WTC11 (cell line): ENCODE results near the gene FAM107B.

Experiments used
- ETV6 ChIP-seq: sonication (generic); formaldehyde crosslinking; IDR thresholded peaks from 2 replicates; pipeline ENCODE4 v1.8.1; 2022; ENCODE audit warnings: mild to moderate bottlenecking, missing genetic modification reagents
- NR3C1 ChIP-seq: sonication (generic); formaldehyde crosslinking; conservative IDR thresholded peaks from 2 replicates; pipeline ENCODE4 v1.8.1; 2023; ENCODE audit warnings: low read depth, mild to moderate bottlenecking, missing genetic modification reagents
- SMAD4 ChIP-seq: sonication (generic); formaldehyde crosslinking; IDR thresholded peaks from 2 replicates; pipeline ENCODE4 v1.8.0; 2022; ENCODE audit warnings: mild to moderate bottlenecking, missing genetic modification reagents
- TF ChIP-seq, protein P1 (sequence below): sonication (generic); formaldehyde crosslinking; IDR thresholded peaks from 2 replicates; pipeline ENCODE4 v1.8.0; 2022; ENCODE audit warnings: mild to moderate bottlenecking, missing genetic modification reagents
- TF ChIP-seq, protein P2 (sequence below): sonication (generic); formaldehyde crosslinking; IDR thresholded peaks from 2 replicates; pipeline ENCODE4 v1.8.1; 2023; ENCODE audit warnings: mild to moderate bottlenecking, missing genetic modification reagents, moderate library complexity
- TF ChIP-seq, protein P3 (sequence below): fragments of 200-600 bp; IDR thresholded peaks from 2 replicates; pipeline ENCODE4 v1.8.0; 2022; ENCODE audit warnings: antibody characterized with exemption
- TF ChIP-seq, protein P4 (sequence below): sonication (generic); formaldehyde crosslinking; IDR thresholded peaks from 2 replicates; pipeline ENCODE4 v1.8.0; 2022; ENCODE audit warnings: missing genetic modification reagents

DNA sequence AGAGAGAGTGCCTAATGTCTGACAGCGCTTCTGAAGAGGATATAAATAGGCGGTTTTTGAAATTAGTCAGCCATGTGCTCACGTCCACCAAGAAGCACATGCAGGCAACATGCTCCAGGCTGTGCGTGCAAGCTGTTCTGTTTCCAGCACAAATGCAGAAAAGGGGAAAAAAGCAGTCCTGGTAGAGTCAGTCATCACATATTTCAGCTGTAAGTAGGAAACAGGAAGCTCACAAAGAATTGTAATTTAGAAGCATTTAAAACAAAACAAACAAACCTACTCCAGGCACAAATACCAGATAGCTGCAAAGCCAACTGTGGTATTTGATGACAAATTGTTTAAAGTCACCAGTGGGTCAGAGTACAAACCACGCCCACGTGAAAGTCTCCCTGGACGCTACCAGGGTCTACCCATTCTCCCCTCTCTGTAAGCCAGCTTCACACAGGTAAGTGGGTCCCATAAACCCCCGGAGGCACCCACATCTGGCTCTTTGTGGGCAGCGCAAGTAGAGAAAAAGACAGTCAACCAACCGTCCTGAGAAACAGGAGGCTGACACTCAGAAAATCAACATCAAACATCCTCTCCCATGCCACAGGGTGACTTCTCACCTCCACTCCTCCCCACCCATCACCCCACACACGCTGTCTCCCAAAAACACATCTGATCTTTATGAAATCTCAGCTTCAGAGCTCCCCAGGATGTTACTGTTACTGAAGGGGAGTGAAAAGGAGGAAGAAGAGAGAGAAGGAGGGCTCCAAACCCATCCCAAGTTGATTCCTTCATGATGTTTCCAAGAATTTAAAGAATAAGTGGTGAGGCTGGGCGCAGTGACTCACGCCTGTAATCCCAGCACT is 186.4 kb downstream of the FAM107B start:
- TF ChIP-seq, protein P1, sequence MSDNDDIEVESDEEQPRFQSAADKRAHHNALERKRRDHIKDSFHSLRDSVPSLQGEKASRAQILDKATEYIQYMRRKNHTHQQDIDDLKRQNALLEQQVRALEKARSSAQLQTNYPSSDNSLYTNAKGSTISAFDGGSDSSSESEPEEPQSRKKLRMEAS (CRISPR knock-in tag) = no peak
- TF ChIP-seq NR3C1 (CRISPR knock-in tag) (no peak), SMAD4 (CRISPR knock-in tag) (no peak), ETV6 (CRISPR knock-in tag) (no peak)
- TF ChIP-seq, protein P2, sequence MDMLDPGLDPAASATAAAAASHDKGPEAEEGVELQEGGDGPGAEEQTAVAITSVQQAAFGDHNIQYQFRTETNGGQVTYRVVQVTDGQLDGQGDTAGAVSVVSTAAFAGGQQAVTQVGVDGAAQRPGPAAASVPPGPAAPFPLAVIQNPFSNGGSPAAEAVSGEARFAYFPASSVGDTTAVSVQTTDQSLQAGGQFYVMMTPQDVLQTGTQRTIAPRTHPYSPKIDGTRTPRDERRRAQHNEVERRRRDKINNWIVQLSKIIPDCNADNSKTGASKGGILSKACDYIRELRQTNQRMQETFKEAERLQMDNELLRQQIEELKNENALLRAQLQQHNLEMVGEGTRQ = no peak
- TF ChIP-seq, protein P3, sequence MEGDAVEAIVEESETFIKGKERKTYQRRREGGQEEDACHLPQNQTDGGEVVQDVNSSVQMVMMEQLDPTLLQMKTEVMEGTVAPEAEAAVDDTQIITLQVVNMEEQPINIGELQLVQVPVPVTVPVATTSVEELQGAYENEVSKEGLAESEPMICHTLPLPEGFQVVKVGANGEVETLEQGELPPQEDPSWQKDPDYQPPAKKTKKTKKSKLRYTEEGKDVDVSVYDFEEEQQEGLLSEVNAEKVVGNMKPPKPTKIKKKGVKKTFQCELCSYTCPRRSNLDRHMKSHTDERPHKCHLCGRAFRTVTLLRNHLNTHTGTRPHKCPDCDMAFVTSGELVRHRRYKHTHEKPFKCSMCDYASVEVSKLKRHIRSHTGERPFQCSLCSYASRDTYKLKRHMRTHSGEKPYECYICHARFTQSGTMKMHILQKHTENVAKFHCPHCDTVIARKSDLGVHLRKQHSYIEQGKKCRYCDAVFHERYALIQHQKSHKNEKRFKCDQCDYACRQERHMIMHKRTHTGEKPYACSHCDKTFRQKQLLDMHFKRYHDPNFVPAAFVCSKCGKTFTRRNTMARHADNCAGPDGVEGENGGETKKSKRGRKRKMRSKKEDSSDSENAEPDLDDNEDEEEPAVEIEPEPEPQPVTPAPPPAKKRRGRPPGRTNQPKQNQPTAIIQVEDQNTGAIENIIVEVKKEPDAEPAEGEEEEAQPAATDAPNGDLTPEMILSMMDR = no peak
- TF ChIP-seq, protein P4, sequence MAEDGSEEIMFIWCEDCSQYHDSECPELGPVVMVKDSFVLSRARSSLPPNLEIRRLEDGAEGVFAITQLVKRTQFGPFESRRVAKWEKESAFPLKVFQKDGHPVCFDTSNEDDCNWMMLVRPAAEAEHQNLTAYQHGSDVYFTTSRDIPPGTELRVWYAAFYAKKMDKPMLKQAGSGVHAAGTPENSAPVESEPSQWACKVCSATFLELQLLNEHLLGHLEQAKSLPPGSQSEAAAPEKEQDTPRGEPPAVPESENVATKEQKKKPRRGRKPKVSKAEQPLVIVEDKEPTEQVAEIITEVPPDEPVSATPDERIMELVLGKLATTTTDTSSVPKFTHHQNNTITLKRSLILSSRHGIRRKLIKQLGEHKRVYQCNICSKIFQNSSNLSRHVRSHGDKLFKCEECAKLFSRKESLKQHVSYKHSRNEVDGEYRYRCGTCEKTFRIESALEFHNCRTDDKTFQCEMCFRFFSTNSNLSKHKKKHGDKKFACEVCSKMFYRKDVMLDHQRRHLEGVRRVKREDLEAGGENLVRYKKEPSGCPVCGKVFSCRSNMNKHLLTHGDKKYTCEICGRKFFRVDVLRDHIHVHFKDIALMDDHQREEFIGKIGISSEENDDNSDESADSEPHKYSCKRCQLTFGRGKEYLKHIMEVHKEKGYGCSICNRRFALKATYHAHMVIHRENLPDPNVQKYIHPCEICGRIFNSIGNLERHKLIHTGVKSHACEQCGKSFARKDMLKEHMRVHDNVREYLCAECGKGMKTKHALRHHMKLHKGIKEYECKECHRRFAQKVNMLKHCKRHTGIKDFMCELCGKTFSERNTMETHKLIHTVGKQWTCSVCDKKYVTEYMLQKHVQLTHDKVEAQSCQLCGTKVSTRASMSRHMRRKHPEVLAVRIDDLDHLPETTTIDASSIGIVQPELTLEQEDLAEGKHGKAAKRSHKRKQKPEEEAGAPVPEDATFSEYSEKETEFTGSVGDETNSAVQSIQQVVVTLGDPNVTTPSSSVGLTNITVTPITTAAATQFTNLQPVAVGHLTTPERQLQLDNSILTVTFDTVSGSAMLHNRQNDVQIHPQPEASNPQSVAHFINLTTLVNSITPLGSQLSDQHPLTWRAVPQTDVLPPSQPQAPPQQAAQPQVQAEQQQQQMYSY (CRISPR knock-in tag) = no peak
